Measurements from ENCODE around the gene NDUFAF8.

- TF ChIP-seq CTCF (IDR thresholded peaks at IDR 0.05; ENCODE audit: insufficient read depth, low read length, poor library complexity, severe bottlenecking) (no peak), EZH2phosphoT487 (conservative IDR thresholded peaks at IDR 0.05; ENCODE audit: low read length) (no peak)
These were observed 9.5 kb downstream of the NDUFAF8 start for GRCh38 chr17:81248649-81249048.
